Body of pancreas (tissue), 4 donors: ENCODE measurements around the gene TRAF3.

Experiments used
- POLR2A ChIP-seq, 3 donors: fragments of 450-650 bp; IDR thresholded peaks; one replicate each; pipeline ENCODE4 v1.6.1; 2016; ENCODE audit warnings: antibody characterized with exemption in 3 of 3, mild to moderate bottlenecking in 2 of 3
- TF ChIP-seq, protein P1 (sequence below), 7 experiments: fragments of 450-650 bp in 4 of 7; fragments of 200-600 bp in 3 of 7; sonication (generic) in 3 of 7; IDR thresholded peaks; one replicate each; pipeline ENCODE4 v1.5.1; 2016 to 2019; ENCODE audit warnings: antibody characterized with exemption in 7 of 7

DNA sequence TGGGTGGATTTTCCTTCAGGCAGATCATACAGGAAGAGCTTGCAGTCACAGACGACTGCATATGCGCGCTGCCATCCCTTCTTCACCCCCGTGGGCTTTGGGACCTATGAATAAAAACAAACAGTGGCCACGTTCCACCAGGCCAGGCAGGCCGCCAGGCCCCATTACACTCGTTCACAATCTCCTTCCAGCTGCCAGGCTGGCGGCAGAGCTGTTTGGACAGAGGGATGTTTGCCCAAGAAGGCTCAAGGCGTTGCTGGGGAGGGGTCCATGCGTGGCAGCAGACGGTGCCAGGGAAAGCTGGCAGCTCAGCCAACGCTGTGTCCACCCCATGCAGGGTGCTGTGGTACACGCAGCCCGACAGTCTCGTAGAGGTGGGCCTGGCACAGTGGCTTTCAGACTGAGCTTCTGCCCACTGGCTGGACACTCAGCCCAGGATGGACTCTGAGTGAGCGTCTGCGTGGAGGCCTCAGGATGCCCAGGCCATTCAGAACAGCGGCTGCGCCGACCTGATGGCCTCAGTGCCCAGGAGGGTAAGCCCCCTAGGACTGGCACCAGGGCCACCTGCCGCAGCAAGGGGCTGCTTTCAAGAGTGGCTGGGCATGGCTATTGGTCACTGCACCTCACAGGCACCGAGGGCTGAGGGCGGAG lies 172.7 kb downstream of the TRAF3 start:
- TF ChIP-seq, protein P1, sequence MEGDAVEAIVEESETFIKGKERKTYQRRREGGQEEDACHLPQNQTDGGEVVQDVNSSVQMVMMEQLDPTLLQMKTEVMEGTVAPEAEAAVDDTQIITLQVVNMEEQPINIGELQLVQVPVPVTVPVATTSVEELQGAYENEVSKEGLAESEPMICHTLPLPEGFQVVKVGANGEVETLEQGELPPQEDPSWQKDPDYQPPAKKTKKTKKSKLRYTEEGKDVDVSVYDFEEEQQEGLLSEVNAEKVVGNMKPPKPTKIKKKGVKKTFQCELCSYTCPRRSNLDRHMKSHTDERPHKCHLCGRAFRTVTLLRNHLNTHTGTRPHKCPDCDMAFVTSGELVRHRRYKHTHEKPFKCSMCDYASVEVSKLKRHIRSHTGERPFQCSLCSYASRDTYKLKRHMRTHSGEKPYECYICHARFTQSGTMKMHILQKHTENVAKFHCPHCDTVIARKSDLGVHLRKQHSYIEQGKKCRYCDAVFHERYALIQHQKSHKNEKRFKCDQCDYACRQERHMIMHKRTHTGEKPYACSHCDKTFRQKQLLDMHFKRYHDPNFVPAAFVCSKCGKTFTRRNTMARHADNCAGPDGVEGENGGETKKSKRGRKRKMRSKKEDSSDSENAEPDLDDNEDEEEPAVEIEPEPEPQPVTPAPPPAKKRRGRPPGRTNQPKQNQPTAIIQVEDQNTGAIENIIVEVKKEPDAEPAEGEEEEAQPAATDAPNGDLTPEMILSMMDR (IDR thresholded peaks at IDR 0.05): no peak
- TF ChIP-seq POLR2A (IDR thresholded peaks at IDR 0.05): no peak
